Measurements from ENCODE around the gene RNU1-3.
"Not testable (repeated sequence)": the region's sequence is repeated elsewhere in the genome, so short reads cannot be mapped to it uniquely, and the experiment has no call there.

GRCh38 chr1:16623812-16624719 lies 42.7 kb downstream of the RNU1-3 start:
- not testable (repeated sequence) for TF ChIP-seq POLR2A, POLR2AphosphoS5, TAF1, SPI1 (IDR thresholded peaks at IDR 0.05; ENCODE audit: low read depth, low read length)
